GM19099 (cell line): ENCODE data around the gene FAAP20.

Source experiments
- POLR2A ChIP-seq: IDR thresholded peaks from 3 replicates; pipeline ENCODE4 v1.6.1; 2011; ENCODE audit warnings: low read depth; ENCODE audit not compliant: insufficient read length; ENCODE audit errors: extremely low read depth

Gene FAAP20

DNA sequence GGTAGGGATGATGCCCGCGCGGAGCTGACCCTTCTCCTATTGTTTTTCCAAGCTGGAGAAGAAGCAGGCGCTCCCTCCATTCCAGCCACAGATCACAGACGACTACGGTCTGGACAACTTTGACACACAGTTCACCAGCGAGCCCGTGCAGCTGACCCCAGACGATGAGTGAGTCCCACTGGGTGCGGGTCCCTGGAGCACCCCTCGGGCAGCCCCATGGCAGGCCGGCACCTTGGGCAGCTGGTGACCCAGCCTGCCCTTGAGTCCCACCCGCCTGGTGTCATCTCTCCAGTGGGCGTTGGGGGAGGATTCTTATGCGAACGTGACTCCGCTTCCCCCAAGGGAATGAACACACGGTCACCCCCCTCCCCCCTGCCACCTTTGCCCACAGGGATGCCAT is 10.0 kb downstream of the FAAP20 start:
- no peak for TF ChIP-seq POLR2A

DNA sequence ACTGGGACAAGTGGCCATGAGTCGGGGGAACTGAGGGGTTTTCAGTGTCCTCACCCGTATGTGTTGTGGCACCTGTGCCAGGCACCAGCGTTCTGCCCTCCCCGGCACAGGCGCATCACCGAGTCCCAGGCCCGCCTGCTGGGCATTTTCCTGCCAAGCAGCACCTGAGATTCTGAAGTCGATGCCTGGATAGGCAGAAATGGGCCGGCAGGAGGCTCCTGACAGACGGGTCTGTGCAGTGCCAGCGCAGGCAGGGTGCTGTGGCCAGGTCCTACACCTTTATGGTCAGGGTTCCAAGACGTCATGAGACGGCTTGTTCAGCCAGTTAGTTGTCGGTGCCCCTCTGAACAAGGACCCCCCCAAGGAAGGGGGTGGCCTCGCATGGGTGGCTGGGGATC is 10.6 kb downstream of the FAAP20 start:
- no peak for TF ChIP-seq POLR2A

DNA sequence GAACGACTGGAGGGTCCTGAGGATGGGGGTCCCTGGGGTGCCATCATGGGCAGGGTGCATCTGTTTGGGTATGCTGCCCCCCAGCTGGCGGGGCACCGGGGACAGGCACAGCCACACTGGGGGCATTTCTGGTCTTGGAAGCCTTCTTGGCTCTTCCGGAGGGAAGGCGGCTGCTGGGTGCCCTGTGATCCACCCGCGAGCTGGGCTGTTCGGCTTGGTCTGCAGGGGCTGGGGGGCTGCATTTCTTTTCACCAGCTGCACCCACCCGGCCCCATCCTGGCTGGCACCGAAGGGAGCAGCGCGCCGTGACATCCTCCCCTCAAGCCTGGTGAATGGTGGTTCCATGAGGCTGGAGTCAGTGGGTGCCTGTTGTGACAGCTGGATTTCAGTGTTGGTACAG is 12.2 kb downstream of the FAAP20 start:
- no peak for TF ChIP-seq POLR2A

DNA sequence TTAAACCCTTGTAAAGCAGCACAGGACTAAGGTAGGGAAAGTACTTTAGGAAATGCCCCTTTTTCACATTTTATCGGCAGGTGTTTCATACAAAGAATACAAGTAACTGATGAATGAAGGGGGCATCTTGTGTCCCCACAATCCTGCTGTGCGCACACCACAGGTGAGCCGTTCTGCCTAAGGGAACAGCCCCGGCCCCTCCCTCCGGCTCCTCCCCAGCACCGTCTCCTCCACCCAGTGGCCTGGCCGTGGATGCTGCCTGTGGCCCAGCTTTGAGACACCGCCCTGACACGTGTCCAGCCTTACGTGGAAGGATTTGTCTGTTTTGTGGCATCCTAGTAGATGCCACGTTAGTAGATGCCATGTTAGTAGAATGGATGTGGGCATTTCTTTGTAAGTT is 12.8 kb downstream of the FAAP20 start:
- TF ChIP-seq POLR2A = no peak

- TF ChIP-seq POLR2A = no peak
Measured at GRCh38 chr1:2181271-2181670, 13.3 kb downstream of the FAAP20 start.

- no peak for TF ChIP-seq POLR2A
Measured at GRCh38 chr1:2180297-2181245, 14.0 kb downstream of the FAAP20 start.

DNA sequence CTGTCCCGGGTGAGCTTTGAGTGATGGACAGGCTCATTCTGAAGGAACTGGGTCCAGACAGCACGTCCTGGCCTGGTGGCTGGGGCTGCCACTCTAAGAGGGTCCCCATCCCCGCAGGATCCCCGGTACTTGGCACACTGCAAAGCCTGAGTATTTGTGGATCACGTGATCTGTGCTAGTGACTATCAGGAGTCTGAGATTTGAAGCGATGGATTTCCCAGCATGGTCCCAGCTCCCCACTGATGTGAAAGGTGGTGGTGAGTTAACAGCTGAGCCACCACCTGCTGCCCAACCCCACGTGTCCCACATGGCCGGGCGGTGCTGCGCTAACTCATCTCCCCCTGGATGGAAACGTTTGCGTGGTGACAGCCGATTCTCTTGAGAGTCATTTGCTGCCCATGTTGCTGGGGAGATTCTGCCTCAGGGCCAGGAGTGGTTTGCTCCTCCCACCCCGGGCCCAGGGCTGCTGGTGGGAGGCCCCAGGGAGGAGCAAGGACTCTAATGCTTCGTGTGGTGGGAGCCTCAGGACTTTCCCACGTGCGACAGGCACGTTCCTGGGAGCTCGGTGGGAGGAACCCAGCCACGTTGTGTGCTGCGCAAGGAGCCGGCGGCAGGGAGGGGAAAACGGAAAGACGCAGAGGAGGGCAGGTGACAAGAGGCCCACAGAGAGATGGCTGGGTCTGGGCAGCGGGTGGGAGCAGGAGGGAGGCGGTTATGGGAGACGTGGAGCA is 15.1 kb downstream of the FAAP20 start:
- no peak for TF ChIP-seq POLR2A

- TF ChIP-seq POLR2A = no peak
Measured at GRCh38 chr1:2178875-2179274, 15.7 kb downstream of the FAAP20 start.

- TF ChIP-seq POLR2A = no peak
Measured at GRCh38 chr1:2177946-2178538, 16.5 kb downstream of the FAAP20 start.

GRCh38 chr1:2177541-2177940 is 17.0 kb downstream of the FAAP20 start:
- no peak for TF ChIP-seq POLR2A

DNA sequence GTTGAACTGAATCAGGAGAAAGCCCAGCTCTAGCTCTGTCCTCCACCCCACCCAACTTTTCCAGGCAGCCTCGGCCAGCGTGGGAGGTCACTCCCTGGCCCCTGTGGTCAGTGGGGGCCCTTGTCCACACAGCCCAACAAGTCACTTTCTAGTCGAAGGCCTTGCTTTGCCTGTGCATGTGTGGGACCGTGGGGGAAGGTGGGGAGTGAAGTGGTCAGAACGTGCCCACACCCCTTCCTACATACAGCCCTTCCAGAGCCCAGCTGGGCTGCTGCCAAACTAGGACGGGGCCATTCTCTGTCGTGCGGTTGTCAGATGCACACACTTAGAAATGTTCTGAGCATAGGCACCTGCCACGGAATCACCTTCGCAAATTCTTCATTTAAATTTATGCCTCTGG is 18.0 kb downstream of the FAAP20 start:
- TF ChIP-seq POLR2A = no peak

GRCh38 chr1:2175681-2176454 is 18.7 kb downstream of the FAAP20 start:
- no peak for TF ChIP-seq POLR2A

- TF ChIP-seq POLR2A = no peak
Measured at GRCh38 chr1:2175055-2175414, 19.5 kb downstream of the FAAP20 start.

GRCh38 chr1:2174348-2175054 is 20.1 kb downstream of the FAAP20 start:
- no peak for TF ChIP-seq POLR2A
